ENCODE data around the gene EYA2.

- TF ChIP-seq CTCF (conservative IDR thresholded peaks at IDR 0.05 in 1 of 2, IDR thresholded peaks at IDR 0.05 in 1 of 2; ENCODE audit: extremely low read depth in 1 of 2, insufficient read depth in 1 of 2, low read depth in 1 of 2, low read length in 2 of 2): no peak
- no peak for TF ChIP-seq EZH2 (IDR thresholded peaks at IDR 0.05; ENCODE audit: borderline replicate concordance, low read length)
Measured at GRCh38 chr20:46975976-46976375, 81.3 kb downstream of the EYA2 start.

Data from mammary epithelial cell (primary cell).